ENCODE results near the gene HSD11B2.

Gene HSD11B2

GRCh38 chr16:67454104-67454503 is 23.2 kb downstream of the HSD11B2 start:
- no peak for DNase-seq

- no peak for DNase-seq
These were observed 23.9 kb downstream of the HSD11B2 start for GRCh38 chr16:67454852-67455251.

GRCh38 chr16:67456391-67457081 is 25.6 kb downstream of the HSD11B2 start:
- no peak for DNase-seq

- DNase-seq, result no peak
These were observed 26.7 kb downstream of the HSD11B2 start for GRCh38 chr16:67457611-67458010.

GRCh38 chr16:67458121-67458641 is 27.3 kb downstream of the HSD11B2 start:
- no peak for DNase-seq

- no peak for DNase-seq
These were observed 28.3 kb downstream of the HSD11B2 start for GRCh38 chr16:67459066-67459860.

- DNase-seq, result no peak
These were observed 28.9 kb downstream of the HSD11B2 start for GRCh38 chr16:67459861-67460150.

- no peak for DNase-seq
These were observed 29.2 kb downstream of the HSD11B2 start for GRCh38 chr16:67460168-67460567.

- no peak for DNase-seq
These were observed 30.0 kb downstream of the HSD11B2 start for GRCh38 chr16:67460961-67461360.

- DNase-seq, result no peak
These were observed 30.8 kb downstream of the HSD11B2 start for GRCh38 chr16:67461600-67462278.

- no peak for DNase-seq
These were observed 31.3 kb downstream of the HSD11B2 start for GRCh38 chr16:67462279-67462655.

GRCh38 chr16:67463059-67463458 is 32.1 kb downstream of the HSD11B2 start:
- DNase-seq, result no peak

GRCh38 chr16:67463691-67464090 is 32.8 kb downstream of the HSD11B2 start:
- no peak for DNase-seq

- DNase-seq, result no peak
These were observed 33.6 kb downstream of the HSD11B2 start for GRCh38 chr16:67464565-67464964.

GRCh38 chr16:67466581-67466980 is 35.7 kb downstream of the HSD11B2 start:
- no peak for DNase-seq

- DNase-seq, result no peak
These were observed 37.8 kb downstream of the HSD11B2 start for GRCh38 chr16:67468731-67469130.

- no peak for DNase-seq
These were observed 39.4 kb downstream of the HSD11B2 start for GRCh38 chr16:67470359-67470758.

- DNase-seq, result no peak
These were observed 41.0 kb downstream of the HSD11B2 start for GRCh38 chr16:67471758-67472384.

GRCh38 chr16:67474551-67475455 is 43.9 kb downstream of the HSD11B2 start:
- DNase-seq, result no peak

GRCh38 chr16:67477960-67478554 is 47.1 kb downstream of the HSD11B2 start:
- DNase-seq, result no peak

- peak; percentile 99 for DNase-seq
These were observed 50.1 kb downstream of the HSD11B2 start, which contains the start of gene ATP6V0D1 for GRCh38 chr16:67480833-67481560. Gene ATP6V0D1 (minus strand): TSS chr16:67481157. CDS start chr16:67481086, 71 bp downstream.

Data from stimulated activated CD4-positive, alpha-beta T cell treated with anti-CD3 and anti-CD28 coated beads, Interleukin-2, amount 100 ng/mL, for 24 hours (primary cell).